Body of pancreas (tissue), 4 donors: ENCODE data around the gene LPIN2. TPM values are rescaled to one million over a fixed set of nuclear protein-coding genes. Genes with fewer than 3 reads are reported as not detected.
"Not testable (repeated sequence)": the region's sequence is repeated elsewhere in the genome, so short reads cannot be mapped to it uniquely, and the experiment has no call there.

ENCODE experiments used
- ATAC-seq: fragments of 150-250 bp; one replicate; pipeline ENCODE4 v1.9.1; 2016
- DNase-seq, 4 donors: peaks; one replicate each; pipeline ENCODE4 v3.0.0-alpha.2; 2019
- H3K27ac ChIP-seq, 4 donors: fragments of 200-600 bp; sonication (generic); 1 replicate in 3 of 4; 2 replicates in 1 of 4; pipeline versions ENCODE4 v1.5.1 to v1.6.1; 2016 to 2019; ENCODE audit warnings: mild to moderate bottlenecking in 1 of 4, mixed read lengths in 1 of 4, moderate library complexity in 1 of 4
- H3K27me3 ChIP-seq, 2 donors: fragments of 200-600 bp; sonication (generic); one replicate each; pipeline ENCODE4 v1.6.0; 2016; ENCODE audit warnings: mild to moderate bottlenecking in 1 of 2
- H3K36me3 ChIP-seq, 2 donors: fragments of 200-600 bp; sonication (generic); replicated peaks in 1 of 2; 2 replicates each; pipeline ENCODE4 v1.5.1; 2016; ENCODE audit warnings: low read depth in 2 of 2; ENCODE audit not compliant: insufficient read depth in 1 of 2
- H3K4me1 ChIP-seq: fragments of 200-600 bp; sonication (generic); one replicate; pipeline ENCODE4 v1.6.0; 2016
- H3K4me3 ChIP-seq, 2 donors: fragments of 200-600 bp; sonication (generic); 1 replicate in 1 of 2; 2 replicates in 1 of 2; pipeline ENCODE4 v1.5.1; 2016 to 2019
- H3K9me3 ChIP-seq, 3 donors: fragments of 200-600 bp; sonication (generic); 1 replicate in 2 of 3; 2 replicates in 1 of 3; pipeline ENCODE4 v1.5.1; 2016
- CTCF ChIP-seq, 7 experiments: fragments of 450-650 bp in 4 of 7; fragments of 200-600 bp in 3 of 7; sonication (generic) in 3 of 7; IDR thresholded peaks; one replicate each; pipeline ENCODE4 v1.5.1; 2016 to 2019; ENCODE audit warnings: antibody characterized with exemption in 7 of 7
- POLR2A ChIP-seq, 3 donors: fragments of 450-650 bp; IDR thresholded peaks; one replicate each; pipeline ENCODE4 v1.6.1; 2016; ENCODE audit warnings: antibody characterized with exemption in 3 of 3, mild to moderate bottlenecking in 2 of 3
- WGBS, 2 donors: methylation state at CpG; one replicate each; pipeline ENCODE4 v1.1.5; 2017; 5-methylcytosine and 5-hydroxymethylcytosine counted together
- intact Hi-C: fragments of 100-400 bp; cut with DNase I; formaldehyde crosslinking; loops from one replicate; pipeline ENCODE4 v1.15.1; 2023
- total RNA-seq, 2 donors: library from RNA; depleted of rRNA; stranded (reverse); fragments of >200 nt; gene quantifications; one replicate each; pipeline ENCODE4 v1.1.0, GENCODE V29; 2016

Gene LPIN2
- total RNA-seq, 2 donors from 2014 or later: 10.9 to 35.3 TPM

- no peak for DNase-seq
- Histone ChIP-seq H3K9me3 (no peaks in the 10 kb centered on the region), H3K4me1 (peaks cover 16% of the 10 kb centered on the region), H3K4me3 (no peak overlapping the region), H3K27ac (no peak overlapping the region), H3K27me3 (no peaks in the 10 kb centered on the region), H3K36me3 (no peaks in the 10 kb centered on the region)
- 84 to 93% methylated on average over 4 of the region's 4 CpGs for WGBS, 2 donors
- intact Hi-C loops: no loop called here
- ATAC-seq: no peak
- TF ChIP-seq CTCF (IDR thresholded peaks at IDR 0.05) (no peak), POLR2A (IDR thresholded peaks at IDR 0.05) (no peak)
Observed at GRCh38 chr18:3008541-3008940, 4.4 kb downstream of the LPIN2 start.

GRCh38 chr18:3007491-3007890, 5.5 kb downstream of the LPIN2 start:
- no peak for DNase-seq
- Histone ChIP-seq H3K4me1 (peaks cover 23% of the 10 kb centered on the region), H3K36me3 (no peaks in the 10 kb centered on the region), H3K4me3 (no peak overlapping the region), H3K27ac (no peak overlapping the region), H3K9me3 (no peaks in the 10 kb centered on the region), H3K27me3 (no peaks in the 10 kb centered on the region)
- ATAC-seq: no peak
- TF ChIP-seq CTCF (IDR thresholded peaks at IDR 0.05) (no peak), POLR2A (IDR thresholded peaks at IDR 0.05) (no peak)
- intact Hi-C loops: no loop called here
- WGBS, 2 donors: 75 to 80% methylated on average over 3 of the region's 3 CpGs

GRCh38 chr18:3005462-3005861, 7.5 kb downstream of the LPIN2 start:
- no peak for ATAC-seq
- no peaks in the 10 kb centered on the region for H3K27me3 ChIP-seq
- WGBS, 2 donors: 92 to 95% methylated on average over 6 of the region's 6 CpGs
- TF ChIP-seq CTCF (IDR thresholded peaks at IDR 0.05) (no peak), POLR2A (IDR thresholded peaks at IDR 0.05) (no peak)
- H3K27ac ChIP-seq: no peak overlapping the region
- no peaks in the 10 kb centered on the region for H3K36me3 ChIP-seq
- intact Hi-C loops: no loop called here
- H3K4me1 ChIP-seq: peaks cover 7% of the 10 kb centered on the region
- H3K4me3 ChIP-seq: no peak overlapping the region
- DNase-seq: no peak
- no peaks in the 10 kb centered on the region for H3K9me3 ChIP-seq

GRCh38 chr18:3003766-3004165, 9.2 kb downstream of the LPIN2 start:
- H3K27me3 ChIP-seq, H3K36me3 ChIP-seq, intact Hi-C loops, DNase-seq, H3K27ac ChIP-seq, H3K9me3 ChIP-seq, ATAC-seq, H3K4me3 ChIP-seq: not testable (repeated sequence)
- H3K4me1 ChIP-seq: peaks cover 12% of the 10 kb centered on the region
- WGBS, 2 donors: 75 to 84% methylated on average over 8 of the region's 8 CpGs

- H3K27me3 ChIP-seq: no peaks in the 10 kb centered on the region
- no peak for TF ChIP-seq POLR2A (IDR thresholded peaks at IDR 0.05)
- no peak for TF ChIP-seq CTCF (IDR thresholded peaks at IDR 0.05)
- WGBS, 2 donors: 46 to 47% methylated on average over 5 of the region's 5 CpGs
- ATAC-seq (no peak), DNase-seq (no peak)
- H3K4me3 ChIP-seq: no peak overlapping the region
- H3K9me3 ChIP-seq: no peaks in the 10 kb centered on the region
- no peak overlapping the region for H3K27ac ChIP-seq
- no peaks in the 10 kb centered on the region for H3K36me3 ChIP-seq
- H3K4me1 ChIP-seq: peaks cover 22% of the 10 kb centered on the region
- intact Hi-C loops: no loop called here
Observed at GRCh38 chr18:3002732-3003131, 10.2 kb downstream of the LPIN2 start.
